ENCODE data around the gene CASR. TPM values are rescaled to one million over a fixed set of nuclear protein-coding genes. Genes with fewer than 3 reads are reported as not detected.

CASR gene
- total RNA-seq, 4 donors from 2014 or later, result under 0.01 TPM; not detected in 3

DNA sequence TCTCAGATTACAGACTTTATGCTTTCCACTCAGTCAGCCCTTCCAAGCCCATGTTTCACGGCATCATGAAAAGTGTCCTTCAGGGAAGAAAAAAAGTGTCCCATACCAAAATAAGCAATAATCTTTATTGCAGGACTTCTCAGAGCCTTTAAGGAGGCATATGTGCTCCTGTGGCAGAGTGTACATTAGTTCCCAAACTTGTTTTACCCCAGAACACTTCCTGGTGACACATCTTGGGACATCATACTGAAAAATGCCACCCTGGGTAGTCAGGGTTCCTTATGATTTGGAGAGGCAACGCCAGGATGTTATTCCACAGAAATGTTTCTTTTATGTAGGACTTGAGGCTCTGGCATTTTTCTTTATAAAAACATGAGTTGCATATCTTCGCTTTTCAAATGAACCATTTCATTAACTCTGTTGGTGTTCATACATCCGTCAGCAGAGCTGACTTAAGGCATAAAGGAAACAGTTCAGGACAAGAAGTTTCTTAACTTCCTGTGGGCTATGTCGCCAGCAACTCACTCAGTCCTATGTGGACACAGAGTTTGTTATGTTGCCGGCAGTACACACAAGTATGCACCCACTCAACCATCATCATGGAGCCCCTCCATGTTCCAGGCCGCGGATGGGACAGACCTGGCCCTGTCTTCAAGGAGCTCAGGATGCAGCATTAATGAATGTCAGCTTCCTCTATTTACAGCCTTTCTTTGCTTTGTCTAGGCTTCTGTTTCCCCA lies 63.8 kb downstream of the CASR start:
- TF ChIP-seq, protein P1, sequence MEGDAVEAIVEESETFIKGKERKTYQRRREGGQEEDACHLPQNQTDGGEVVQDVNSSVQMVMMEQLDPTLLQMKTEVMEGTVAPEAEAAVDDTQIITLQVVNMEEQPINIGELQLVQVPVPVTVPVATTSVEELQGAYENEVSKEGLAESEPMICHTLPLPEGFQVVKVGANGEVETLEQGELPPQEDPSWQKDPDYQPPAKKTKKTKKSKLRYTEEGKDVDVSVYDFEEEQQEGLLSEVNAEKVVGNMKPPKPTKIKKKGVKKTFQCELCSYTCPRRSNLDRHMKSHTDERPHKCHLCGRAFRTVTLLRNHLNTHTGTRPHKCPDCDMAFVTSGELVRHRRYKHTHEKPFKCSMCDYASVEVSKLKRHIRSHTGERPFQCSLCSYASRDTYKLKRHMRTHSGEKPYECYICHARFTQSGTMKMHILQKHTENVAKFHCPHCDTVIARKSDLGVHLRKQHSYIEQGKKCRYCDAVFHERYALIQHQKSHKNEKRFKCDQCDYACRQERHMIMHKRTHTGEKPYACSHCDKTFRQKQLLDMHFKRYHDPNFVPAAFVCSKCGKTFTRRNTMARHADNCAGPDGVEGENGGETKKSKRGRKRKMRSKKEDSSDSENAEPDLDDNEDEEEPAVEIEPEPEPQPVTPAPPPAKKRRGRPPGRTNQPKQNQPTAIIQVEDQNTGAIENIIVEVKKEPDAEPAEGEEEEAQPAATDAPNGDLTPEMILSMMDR (IDR thresholded peaks at IDR 0.05; ENCODE audit: low read depth), result no peak

DNA sequence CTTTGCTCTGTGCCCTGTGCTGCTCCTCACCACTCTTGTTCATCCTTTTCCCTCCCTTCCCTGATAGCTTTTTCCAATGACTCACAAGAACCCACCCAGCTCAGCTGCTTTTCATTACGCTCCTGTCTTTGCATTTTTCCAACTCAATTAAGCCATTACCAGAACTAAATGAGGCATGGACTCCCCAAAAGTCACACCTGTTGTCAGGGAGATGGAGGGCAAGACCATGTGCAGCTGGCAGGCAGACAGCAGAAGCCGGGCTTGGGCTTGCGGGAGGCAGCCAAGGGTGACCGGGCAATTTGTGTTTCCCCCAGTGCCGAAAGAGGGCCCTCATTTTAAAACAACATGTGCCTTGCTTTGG lies 64.3 kb downstream of the CASR start:
- TF ChIP-seq, protein P1 (IDR thresholded peaks at IDR 0.05; ENCODE audit: low read depth), result no peak

DNA sequence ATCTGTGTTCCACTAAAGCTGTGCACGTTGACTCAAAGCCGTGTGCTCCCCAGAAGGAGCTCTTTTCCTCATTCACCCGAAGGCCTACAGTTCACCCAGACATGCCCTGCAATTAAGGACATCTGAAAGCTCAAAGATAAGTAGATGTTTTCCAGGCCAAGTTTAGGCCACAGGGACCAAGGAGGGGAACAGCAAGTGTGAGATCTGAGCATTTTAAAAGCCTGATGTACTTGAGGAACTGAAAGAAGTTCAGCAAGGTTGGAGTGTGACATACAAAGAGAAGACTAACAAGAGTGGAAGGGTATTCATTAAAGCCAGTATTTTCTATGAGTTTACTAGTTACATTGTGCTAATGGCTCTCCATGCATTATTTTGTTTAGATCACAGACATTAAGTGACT lies 68.0 kb downstream of the CASR start:
- TF ChIP-seq, protein P1 (IDR thresholded peaks at IDR 0.05; ENCODE audit: low read depth), result no peak

DNA sequence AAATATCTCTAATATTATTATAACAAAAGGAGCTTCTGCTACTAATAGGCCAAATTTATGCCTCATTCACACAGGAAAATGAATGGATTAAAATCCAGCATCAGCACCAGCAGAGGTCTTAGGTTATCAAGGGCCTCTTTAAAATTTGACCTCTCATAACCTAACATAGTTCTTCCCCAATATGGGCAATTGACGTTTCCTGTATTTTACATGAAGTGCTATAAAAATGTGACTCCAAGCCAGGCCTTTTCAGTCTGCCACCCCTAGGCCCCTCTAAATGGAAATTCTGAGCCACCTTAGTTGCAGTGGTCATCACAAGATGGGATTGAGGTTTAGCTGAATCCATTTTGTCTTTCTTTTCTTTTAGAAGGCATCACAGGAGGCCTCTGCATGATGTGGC lies 70.1 kb downstream of the CASR start:
- TF ChIP-seq, protein P1 (IDR thresholded peaks at IDR 0.05; ENCODE audit: low read depth), result no peak

DNA sequence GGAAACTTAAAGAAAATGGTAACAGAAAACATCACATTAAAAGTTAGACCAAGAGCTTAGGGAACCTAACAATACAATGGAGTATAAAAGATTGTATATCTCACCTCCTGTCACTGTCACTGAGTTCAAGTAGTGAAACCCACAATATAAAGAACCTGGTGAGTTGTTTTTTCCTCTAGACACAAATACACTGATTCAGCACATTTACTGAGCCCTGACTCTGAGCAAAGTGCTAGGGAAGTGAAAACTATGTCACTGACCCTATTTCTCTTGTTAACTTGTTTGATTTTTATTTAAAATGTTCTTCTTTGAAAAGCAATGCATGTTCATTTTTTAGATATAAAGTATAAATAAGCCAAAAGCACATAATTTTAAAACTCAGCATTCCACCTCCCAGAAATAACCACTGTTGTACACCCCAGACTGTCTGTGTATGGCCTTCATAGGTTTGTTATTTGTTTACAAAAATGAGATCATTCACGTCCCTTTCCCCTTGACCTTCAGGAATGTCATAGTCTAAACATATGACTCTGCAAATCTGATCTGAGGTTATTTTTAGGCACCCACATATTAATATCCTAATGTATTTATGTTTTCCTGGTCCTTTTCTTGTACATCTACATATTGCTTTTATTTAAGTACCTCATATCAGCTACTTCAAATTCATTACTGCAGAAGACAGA lies 72.4 kb downstream of the CASR start:
- TF ChIP-seq, protein P1 (IDR thresholded peaks at IDR 0.05; ENCODE audit: low read depth), result no peak

DNA sequence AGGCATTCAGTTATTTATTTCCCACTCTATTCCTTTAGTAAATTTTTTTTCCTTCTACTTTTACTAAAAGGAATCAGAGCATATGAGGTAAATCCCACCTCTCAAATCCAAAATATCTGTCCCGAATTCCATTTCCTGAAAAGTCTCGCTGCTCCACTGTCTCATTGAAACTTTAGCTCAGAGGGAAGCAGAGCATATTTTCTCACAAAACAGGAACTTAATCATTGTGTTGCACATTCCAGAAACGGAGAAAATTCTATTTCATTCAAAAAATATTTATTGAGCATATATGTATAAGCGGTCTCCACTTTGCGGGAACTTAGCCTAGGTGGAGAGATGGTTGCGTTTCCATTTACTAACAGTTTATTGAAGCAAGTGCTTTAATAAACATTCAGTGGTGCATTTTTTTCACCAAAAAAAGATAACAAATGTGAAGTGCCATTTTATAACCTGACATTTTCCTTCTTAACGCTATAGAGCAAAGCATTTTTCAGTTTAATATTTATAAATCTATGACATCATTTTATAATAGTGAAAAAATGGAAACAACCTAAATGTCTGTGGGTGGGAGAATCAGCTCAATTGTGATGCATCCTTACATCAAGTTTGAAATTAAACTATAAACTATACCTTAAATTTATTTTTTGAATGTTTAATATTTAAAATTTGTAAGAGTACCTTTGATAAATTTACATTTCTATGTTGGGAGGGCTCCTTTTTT lies 74.3 kb downstream of the CASR start:
- TF ChIP-seq, protein P1 (IDR thresholded peaks at IDR 0.05; ENCODE audit: low read depth), result no peak

DNA sequence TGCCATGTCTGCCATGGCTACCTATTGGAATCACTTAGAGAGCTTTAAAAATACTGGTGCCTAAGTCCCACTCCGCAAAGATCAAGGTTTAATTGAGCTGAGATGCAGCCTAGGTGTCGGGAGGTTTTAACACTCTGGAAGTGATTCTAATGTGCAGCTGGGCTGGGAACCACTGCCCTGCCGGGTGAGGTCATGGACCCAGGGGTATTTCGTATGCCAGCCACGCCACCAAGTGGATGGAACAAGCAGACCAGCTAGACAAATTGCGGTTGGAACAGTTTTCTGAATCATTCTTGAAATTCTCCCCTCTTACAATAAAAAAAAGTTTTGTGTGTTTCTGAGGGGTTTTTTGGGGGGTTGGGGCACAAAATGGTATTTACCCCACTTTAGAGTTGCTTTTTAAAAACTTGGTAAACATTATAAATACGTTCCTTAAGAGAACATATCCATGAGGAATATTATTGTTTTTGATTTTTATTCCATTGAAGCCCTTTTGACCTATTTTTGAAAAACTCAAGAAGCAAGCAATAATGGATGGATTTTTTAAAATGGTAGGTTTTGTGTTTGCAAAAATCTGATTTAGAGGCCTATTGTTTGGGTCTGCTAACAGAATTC lies 75.4 kb downstream of the CASR start:
- TF ChIP-seq, protein P1 (IDR thresholded peaks at IDR 0.05; ENCODE audit: low read depth), result no peak
